WERI-Rb-1 (cell line): ENCODE data around the gene NAA16.
A peak's percentile ranks its signal among the peaks of the same experiment; 100 is the strongest.

Experiments used
- DNase-seq: peaks from one replicate; pipeline ENCODE4 v3.0.0-alpha.2; 2020
- H3K27ac ChIP-seq: fragments of 250-450 bp; sonication (Bioruptor Pico); 2 replicates; pipeline ENCODE4 v1.5.1; 2020; ENCODE audit warnings: mild to moderate bottlenecking, moderate library complexity
- H3K27me3 ChIP-seq: fragments of 250-450 bp; sonication (Bioruptor Pico); 2 replicates; pipeline ENCODE4 v1.5.1; 2021; ENCODE audit warnings: mild to moderate bottlenecking, low read depth, moderate library complexity; ENCODE audit not compliant: insufficient read depth, severe bottlenecking
- H3K36me3 ChIP-seq: fragments of 250-450 bp; sonication (Bioruptor Pico); 2 replicates; pipeline ENCODE4 v1.5.1; 2020; ENCODE audit warnings: mild to moderate bottlenecking, moderate library complexity
- H3K4me3 ChIP-seq: 2 replicates; pipeline ENCODE4 v1.5.1; 2011; ENCODE audit warnings: low read depth, mild to moderate bottlenecking, control low read depth, low read length
- H3K9me3 ChIP-seq: fragments of 250-450 bp; sonication (Bioruptor Pico); 2 replicates; pipeline ENCODE4 v1.5.1; 2021; ENCODE audit warnings: mild to moderate bottlenecking, moderate library complexity; ENCODE audit not compliant: severe bottlenecking
- TF ChIP-seq, protein P1 (sequence below): IDR thresholded peaks from 2 replicates; pipeline ENCODE4 v1.5.1; 2011; ENCODE audit warnings: low read depth, mild to moderate bottlenecking, control low read depth, inconsistent platforms, low read length

Gene NAA16

DNA sequence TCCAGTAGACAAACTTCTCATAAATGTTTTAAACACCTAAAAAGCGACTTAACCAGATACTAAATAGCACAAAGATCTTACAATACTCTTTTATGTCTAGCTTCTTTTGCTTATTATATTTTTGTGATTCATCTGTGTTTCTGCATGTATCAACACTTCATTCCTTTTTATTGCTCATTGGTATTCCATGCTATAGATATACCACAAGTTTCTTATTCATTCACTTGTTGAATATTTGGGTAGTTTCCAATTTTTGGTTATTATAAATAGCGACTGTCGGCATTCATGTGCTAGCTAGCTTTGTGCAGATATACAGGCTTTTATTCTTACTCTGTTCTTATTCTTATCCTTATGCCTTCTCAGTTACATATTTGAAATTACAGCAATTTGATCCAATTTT, 96.3 kb downstream of the NAA16 start:
- Histone ChIP-seq H3K27me3 (no peaks in the 10 kb centered on the region), H3K9me3 (no peaks in the 10 kb centered on the region), H3K27ac (no peak overlapping the region), H3K4me3 (no peak overlapping the region), H3K36me3 (no peaks in the 10 kb centered on the region)
- DNase-seq: no peak
- TF ChIP-seq, protein P1, sequence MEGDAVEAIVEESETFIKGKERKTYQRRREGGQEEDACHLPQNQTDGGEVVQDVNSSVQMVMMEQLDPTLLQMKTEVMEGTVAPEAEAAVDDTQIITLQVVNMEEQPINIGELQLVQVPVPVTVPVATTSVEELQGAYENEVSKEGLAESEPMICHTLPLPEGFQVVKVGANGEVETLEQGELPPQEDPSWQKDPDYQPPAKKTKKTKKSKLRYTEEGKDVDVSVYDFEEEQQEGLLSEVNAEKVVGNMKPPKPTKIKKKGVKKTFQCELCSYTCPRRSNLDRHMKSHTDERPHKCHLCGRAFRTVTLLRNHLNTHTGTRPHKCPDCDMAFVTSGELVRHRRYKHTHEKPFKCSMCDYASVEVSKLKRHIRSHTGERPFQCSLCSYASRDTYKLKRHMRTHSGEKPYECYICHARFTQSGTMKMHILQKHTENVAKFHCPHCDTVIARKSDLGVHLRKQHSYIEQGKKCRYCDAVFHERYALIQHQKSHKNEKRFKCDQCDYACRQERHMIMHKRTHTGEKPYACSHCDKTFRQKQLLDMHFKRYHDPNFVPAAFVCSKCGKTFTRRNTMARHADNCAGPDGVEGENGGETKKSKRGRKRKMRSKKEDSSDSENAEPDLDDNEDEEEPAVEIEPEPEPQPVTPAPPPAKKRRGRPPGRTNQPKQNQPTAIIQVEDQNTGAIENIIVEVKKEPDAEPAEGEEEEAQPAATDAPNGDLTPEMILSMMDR: no peak

DNA sequence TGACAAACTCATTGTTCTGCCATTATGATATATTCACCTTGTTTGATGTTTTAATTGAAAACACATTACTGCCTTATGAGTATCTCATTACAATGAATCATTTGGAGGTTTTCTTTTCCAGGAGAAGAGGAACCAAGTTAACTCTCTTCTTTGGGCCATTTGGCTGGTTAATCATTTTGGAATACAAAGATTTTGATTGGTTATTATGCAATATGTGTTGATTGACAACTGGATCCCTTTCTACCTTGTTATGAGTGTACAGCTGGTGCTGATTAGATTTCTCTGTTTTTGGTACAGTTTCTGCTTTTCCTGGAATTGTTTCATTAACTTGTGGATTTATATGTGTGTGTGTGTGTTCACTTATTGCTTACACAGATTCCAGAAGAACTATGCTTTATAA, 97.1 kb downstream of the NAA16 start:
- H3K27ac ChIP-seq: no peak overlapping the region
- H3K36me3 ChIP-seq: no peaks in the 10 kb centered on the region
- no peak overlapping the region for H3K4me3 ChIP-seq
- TF ChIP-seq, protein P1: no peak
- no peak for DNase-seq
- no peaks in the 10 kb centered on the region for H3K9me3 ChIP-seq
- no peaks in the 10 kb centered on the region for H3K27me3 ChIP-seq

DNA sequence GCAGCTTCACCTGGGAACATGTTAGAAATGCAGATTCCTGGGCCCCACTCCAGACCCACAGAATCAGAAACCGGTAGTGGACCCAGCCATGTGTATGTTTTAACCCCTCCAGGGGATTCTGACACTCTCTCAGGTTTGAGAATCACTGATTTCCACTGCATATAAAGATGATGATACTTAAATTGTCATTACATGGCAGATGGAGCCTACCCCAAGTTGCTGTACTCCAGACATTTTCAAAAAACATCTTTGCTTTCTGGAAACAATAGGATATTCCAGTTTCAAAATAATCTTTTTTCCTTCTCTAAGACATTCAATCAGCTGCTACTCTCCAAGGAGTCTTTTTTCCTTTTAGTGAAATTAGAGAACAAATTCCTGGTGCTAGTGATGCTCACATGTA, 97.7 kb downstream of the NAA16 start:
- no peak overlapping the region for H3K4me3 ChIP-seq
- TF ChIP-seq, protein P1: no peak
- H3K9me3 ChIP-seq: no peaks in the 10 kb centered on the region
- H3K36me3 ChIP-seq: no peaks in the 10 kb centered on the region
- DNase-seq: no peak
- H3K27ac ChIP-seq: no peak overlapping the region
- H3K27me3 ChIP-seq: no peaks in the 10 kb centered on the region

DNA sequence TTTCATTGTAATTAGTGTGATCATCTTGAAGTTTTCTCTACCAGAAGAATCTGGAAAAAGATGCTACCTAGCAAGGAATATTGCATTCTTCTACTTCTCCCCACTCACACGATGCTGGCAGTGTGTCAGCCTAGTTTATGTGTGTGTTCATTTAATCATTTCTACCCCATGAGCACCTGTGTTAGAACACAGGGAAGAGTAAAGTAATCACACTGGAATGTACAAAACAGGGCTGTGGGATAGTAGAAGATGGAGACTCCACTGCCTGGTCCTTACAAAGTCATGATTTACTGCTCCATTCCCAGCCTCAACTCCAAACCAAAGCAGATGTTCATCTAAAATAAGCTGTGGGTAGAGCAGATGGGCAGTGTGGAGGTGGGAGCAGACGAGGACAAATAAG, 98.5 kb downstream of the NAA16 start:
- no peak overlapping the region for H3K27ac ChIP-seq
- H3K27me3 ChIP-seq: no peaks in the 10 kb centered on the region
- no peak overlapping the region for H3K4me3 ChIP-seq
- TF ChIP-seq, protein P1: no peak
- no peaks in the 10 kb centered on the region for H3K36me3 ChIP-seq
- DNase-seq: no peak
- no peaks in the 10 kb centered on the region for H3K9me3 ChIP-seq

DNA sequence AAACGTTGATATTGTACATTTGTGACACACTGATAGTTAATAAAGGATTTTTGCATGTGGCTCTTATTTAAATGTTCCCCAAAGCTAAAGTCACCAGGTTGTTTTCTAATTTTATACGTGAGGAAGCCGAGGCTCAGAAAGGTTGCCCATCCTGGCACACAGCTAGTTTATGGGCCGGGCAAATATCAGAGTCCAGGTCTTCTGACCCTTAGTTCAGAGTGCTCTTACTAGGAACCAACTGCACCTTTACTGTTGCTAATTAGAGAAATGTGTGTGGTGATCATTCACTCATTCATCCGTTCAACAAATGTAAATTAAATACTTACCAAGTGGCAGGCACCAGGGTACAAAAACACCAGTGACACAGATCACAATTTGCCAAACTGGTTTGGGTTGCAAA, 100.0 kb downstream of the NAA16 start:
- TF ChIP-seq, protein P1: no peak
- H3K4me3 ChIP-seq: no peak overlapping the region
- H3K27ac ChIP-seq: no peak overlapping the region
- H3K27me3 ChIP-seq: no peaks in the 10 kb centered on the region
- H3K36me3 ChIP-seq: no peaks in the 10 kb centered on the region
- no peaks in the 10 kb centered on the region for H3K9me3 ChIP-seq
- no peak for DNase-seq

DNA sequence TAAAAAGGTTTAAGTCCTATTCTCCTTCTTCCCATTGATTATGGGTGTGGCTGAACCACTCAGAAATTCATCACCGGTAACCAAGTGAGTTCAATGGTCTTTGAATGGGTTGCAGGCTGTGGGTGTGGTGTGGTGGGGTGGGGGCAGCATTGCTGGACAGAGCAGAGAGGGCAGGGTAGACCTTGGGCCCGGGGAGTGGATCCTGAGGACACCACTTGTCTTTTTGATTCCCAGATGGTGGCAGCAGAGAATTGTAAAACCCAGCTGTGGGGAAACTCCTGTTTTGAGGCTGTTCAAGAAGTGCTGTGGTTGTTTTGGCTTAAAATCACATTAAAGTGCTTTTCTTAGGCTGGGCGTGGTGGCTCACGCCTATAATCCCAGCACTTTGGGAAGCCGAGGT, 100.5 kb downstream of the NAA16 start:
- H3K9me3 ChIP-seq: no peaks in the 10 kb centered on the region
- no peak overlapping the region for H3K27ac ChIP-seq
- DNase-seq: peak; percentile 7
- H3K27me3 ChIP-seq: no peaks in the 10 kb centered on the region
- TF ChIP-seq, protein P1: peak; percentile 6; the same call in 1 of the 2 replicates
- no peak overlapping the region for H3K4me3 ChIP-seq
- H3K36me3 ChIP-seq: no peaks in the 10 kb centered on the region
